Eye (tissue), 1 donor: Measurements from ENCODE around the gene LKAAEAR1.
"Not testable (repeated sequence)": the region's sequence is repeated elsewhere in the genome, so short reads cannot be mapped to it uniquely, and the experiment has no call there.

Source experiments
- DNase-seq: peaks from one replicate; pipeline ENCODE4 v3.0.0-alpha.2; 2015

LKAAEAR1 gene, protein sequence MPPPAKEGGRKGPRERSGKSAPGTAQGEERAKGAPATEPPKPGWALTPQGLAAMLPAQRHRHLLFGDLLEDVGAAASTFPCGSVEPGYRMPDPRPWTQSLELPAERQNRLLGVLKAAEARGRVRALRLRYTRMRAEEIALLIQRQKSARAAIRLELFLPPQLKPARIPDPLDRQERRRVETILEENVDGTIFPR

DNA sequence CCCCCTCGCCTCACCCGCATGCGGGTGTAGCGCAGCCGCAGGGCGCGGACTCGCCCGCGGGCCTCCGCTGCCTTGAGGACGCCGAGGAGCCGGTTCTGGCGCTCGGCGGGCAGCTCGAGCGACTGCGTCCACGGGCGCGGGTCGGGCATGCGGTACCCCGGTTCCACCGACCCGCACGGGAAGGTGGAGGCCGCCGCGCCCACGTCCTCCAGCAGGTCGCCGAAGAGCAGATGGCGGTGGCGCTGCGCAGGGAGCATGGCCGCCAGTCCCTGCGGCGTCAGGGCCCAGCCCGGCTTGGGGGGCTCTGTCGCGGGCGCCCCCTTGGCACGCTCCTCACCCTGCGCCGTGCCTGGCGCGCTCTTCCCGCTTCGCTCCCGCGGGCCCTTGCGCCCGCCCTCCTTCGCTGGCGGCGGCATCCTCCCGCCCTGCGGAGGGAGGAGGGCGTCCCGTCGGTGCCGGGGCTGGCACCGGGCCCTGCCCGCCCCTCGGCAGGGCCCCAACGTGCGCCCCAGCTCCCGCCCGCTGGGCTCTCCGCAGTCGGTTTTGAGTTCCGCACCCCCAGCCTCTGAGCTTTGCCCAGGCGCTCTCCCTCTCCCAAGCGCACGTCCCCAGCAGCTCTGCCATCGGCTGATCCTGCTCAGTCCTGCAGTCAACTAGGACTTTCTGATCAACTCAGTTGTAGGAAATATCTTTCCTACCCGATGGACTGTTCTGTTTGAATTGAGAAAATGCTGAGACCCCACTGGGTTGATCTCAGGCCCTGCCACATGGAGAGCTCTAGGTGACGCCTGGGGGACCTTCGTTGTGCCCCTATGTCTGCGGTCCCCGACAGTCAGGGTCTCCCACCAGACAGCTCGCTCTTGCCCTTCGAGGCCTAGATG lies at the start of gene LKAAEAR1:
Gene LKAAEAR1 (minus strand): TSS at position 595 of the 881 bp plus-strand sequence. CDS start 179 bp downstream, at position 416.
- DNase-seq = peak; percentile 64

DNA sequence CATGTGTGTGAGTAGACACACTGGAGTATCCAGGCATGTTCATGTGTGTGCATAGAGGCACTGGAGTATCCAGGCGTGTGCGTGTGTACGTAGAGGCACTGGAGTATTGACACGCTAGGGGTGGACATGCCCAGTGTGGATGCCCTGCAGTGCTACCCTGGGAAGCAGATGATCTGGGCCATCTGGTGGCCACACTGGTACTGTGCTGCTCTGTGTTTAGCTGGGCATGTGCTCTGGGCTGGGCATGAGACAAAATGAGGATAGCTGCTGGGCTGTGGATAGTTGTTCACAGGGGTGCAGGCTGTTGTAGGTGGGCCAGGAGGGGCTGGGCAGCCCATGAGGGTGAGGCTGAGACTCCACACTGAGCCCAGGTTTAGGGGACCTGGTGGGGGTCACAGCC lies 47.2 kb upstream of the LKAAEAR1 start:
- DNase-seq = no peak

DNA sequence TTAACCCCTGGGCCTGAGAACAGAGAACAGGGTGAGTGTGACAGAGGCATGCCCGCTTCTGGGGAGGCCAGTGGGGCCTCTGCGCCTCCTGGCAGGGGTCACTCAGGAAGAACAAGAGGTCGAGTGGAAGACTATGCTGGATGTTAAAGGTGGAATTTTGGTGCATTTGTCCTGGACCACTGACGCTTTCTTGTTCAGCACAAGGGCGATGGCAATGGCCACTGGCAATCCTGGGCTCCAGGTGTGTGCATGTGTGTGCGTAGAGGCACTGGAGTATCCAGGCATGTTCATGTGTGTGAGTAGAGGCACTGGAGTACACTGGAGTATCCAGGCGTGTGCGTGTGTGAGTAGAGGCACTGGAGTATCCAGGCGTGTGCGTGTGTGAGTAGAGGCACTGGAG lies 46.7 kb upstream of the LKAAEAR1 start:
- DNase-seq = no peak

DNA sequence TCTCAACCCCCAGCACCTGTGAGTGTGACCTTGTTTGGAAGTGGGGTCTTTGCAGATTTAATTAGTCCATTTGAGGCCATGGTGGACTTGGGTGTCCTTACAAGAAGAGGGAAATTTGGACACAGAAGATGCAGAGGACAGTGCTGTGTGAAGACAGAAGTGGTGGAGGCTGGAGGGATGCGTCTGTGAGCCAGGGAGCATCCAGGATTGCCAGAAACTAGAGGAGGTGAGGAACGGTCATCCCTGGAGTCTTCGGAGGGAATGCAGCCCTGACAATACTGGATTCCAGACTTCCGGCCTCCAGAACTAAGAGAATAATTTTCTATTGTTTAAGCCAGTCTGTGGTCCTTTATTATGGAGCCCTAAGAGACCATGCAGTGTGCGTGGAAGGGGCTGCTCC lies 46.1 kb upstream of the LKAAEAR1 start:
- DNase-seq = no peak

DNA sequence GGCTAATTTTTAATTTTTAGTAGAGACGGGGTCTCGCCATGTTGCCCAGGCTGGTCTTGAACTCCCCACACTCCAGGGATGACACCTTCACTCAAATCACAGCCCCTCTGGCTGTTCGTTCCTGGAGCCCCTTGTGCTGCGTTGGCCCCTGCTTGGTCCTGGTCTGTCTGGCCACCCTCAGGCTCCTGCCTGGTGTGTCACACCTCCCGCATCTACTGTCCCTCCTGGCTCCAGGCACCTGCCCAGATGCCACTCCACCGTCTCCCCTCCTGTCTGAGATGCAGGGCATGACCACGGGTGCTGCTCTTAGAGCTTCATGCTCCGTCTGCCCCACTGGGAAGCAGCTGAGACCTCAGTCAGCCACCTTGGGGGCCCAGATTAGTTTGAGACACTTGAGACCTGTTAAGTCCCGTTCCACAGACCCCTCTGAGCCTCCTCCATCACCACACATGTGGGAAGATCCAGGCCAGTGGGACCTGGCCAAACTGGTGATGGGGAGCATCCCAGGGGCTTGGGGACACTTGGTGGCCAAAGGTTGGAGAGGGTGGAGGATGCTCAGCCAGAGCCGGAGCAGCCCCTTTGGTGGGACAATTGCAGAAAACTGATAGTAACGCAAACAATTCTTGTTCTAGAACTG lies 45.1 kb upstream of the LKAAEAR1 start:
- DNase-seq = no peak

DNA sequence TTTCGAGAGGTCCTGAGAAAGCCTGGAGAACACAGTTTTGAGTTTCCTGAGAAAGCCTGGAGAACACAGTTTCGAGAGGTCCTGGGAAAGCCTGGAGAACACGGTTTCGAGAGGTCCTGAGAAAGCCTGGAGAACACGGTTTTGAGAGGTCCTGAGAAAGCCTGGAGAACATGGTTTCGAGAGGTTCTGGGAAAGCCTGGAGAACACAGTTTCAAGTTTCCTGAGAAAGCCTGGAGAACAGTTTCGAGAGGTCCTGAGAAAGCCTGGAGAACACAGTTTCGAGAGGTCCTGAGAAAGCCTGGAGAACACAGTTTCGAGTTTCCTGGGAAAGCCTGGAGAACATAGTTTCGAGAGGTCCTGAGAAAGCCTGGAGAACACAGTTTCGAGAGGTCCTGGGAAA lies 39.3 kb upstream of the LKAAEAR1 start:
- not testable (repeated sequence) for DNase-seq

DNA sequence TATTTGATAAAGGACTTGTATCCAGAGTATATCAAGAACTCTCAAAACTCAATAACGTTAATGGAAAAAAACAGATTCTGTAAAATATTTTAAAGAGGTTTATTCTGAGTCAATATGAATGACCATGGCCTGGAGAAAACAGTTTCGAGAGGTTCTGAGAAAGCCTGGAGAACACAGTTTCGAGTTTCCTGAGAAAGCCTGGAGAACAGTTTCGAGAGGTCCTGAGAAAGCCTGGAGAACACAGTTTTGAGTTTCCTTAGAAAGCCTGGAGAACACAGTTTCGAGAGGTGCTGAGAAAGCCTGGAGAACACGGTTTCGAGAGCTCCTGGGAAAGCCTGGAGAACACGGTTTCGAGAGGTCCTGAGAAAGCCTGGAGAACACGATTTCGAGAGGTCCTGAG lies 38.7 kb upstream of the LKAAEAR1 start:
- not testable (repeated sequence) for DNase-seq

DNA sequence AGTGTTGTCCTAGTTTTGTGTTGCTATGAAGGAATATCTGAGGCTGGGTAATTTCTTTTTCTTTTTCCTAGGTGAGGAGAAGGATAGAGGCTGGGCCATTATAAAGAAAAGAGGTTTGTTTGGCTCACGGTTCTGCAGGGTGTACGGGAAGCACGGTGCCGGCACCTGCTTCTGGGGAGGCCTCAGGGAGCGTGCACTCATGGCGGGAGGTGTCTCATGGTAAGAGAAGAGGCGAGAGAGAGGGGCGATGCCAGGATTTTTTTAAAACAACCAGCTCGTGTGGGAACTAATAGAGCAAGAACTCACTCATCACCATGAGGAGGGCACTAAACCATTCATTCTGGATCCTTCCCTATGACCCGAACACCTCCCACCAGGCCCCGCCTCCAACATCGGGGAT lies 37.4 kb upstream of the LKAAEAR1 start:
- no peak for DNase-seq

DNA sequence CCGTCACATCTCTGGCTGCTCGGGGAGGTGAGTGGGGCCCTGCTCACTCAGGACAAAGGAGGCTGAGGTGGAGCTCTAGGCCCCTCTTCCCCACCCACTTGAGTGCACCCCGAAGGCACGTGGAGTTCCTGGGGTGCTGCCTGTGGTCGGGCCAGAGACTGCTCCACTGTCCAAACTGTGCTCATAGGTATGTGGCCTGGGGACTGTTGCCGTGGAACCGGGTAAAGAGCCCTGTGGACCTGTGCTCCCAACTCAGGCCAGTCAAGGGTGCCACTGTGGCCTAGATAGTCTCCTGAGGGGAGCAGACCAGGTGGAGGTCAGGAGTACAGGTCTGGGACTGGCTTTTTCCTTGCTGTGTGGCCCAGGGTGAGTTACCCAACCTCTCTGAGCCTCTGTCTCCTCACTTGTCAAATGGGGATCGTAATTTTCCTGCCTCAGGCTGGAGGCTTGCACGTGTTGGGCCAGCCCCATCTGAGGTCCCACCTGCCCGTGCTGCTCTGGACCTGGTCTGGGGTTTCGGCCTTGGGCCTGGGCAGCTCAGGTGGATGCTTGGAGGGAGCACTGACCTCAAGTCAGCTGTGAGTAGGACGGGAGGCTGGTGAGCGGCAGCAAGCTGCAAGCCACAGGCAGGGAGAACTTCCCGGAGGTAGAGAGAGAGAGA lies 35.6 kb upstream of the LKAAEAR1 start:
- DNase-seq = no peak

DNA sequence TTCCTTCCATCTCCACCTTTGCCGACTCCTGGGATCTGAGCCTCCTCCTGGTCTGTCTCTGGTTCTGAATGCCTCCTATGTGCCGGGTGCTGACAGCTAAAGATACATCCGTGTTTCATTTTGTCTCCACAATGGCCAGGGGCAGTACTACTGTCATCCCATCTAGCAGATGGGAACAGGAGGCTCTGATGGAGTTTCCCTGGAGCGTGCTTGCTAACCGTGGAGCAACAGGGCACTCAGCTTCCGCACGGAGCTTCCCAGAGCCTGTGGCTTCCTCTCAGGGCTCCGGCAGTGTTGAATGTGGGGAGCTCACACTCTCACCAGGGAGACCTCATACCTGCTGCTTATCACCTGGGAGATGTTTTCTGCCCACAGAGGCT lies 35.1 kb upstream of the LKAAEAR1 start:
- no peak for DNase-seq

DNA sequence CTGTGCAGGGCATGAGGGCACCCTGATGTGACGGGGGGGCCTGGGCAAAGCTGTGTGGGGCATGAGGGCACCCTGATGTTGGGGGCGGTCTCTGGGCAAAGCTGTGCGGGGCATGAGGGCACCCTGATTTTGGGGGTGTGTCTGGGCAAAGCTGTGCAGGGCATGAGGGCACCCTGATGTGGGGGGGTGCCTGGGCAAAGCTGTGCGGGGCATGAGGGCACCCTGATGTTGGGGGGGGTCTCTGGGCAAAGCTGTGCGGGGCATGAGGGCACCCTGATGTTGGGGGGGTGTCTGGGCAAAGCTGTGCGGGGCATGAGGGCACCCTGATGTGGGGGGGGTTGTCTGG lies 33.2 kb upstream of the LKAAEAR1 start:
- not testable (repeated sequence) for DNase-seq

DNA sequence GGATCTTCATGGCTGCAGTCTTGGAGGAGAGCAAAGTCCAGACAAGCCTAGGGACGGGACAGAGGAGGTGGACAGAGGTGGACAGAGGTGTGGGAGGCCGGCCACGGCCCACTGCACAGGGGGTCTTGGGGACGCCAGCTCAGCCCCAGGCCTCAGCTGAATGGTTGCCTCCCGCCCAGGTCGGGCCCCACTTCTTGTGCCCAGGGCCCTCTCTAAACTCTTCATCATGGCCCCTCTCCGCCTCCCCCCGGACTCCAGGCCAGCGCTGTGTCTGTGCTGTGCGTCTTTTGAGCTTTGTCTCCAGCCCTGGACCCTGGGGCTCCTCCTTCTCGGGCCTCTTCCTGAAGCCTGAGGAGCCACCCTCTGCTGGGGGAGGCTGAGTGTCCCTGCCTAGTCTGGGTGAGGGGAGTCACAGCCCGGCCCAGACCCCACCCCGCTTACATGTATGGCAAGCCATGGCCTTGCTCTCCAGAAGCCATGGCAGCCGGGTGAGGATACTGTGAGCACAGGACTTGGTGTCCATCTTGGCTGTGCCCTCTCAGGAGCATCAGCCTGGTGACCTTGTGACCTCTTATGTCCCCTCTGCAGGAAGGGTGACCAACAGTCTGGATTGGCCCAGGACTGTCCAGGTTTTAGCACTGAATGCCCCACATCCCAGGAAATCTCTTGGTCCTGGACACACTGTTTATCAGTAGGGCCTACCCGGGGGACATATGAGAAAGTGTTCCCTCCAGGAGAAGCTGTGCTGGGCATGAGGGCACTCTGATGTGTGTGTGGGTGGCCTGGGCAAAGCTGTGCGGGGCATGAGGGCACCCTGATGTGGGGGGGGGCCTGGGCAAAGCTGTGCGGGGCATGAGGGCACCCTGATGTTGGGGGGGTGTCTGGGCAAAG lies 32.6 kb upstream of the LKAAEAR1 start:
- no peak for DNase-seq

DNA sequence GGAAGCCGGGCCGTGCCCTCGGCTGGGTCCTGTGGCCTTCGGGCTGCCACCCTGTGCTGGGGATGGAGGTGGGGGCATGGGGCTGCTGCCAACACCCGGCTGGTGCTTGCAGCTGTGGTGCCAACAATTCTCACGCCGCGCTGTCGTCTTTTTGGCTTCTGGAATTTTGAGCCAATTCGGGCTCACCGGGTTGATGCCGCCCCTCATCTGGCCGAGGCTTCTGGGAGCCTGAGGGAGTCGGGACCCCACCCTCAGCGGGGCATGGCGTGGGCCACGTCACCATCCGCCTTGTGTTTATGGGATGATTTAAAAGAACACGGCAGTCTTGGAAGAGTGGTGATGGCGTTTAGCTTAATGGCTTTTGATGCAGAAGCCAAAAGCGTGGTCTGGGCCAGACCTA lies 31.8 kb upstream of the LKAAEAR1 start:
- no peak for DNase-seq

DNA sequence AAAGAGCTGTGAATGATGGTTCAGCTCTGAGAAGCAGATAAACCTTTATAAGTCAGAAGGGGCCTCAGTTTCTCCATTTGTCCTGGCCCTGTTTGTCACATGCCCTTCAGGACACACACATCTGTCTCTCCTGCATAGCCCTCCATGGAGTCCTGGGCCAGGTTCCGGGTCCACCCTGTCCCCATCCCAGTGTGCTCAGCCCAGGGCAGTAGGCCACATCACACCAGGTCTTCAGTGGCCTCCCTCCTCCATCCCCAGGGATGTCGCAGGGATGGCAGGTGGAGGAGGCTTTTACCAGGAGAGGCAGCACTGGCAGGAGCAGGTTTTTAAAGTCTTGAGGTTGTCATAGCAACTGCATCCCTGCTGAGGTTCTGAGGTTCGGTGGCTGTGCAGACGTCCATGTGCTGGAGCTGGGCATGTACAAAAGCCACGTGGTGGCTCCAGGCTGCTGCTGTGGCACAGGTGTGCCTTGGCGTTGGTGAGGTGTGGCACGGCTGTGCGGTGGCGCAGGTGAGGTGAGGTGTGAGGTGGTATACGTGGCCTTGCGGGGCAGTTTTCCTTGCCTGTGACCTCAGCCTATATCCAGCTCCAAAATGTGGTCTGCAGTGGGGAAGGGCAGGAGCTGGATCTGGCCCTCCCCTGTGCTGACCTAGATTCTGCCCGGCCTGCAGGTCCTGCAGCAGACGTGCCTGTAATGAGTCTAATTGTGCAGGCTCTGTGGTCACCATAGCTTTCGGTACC lies 31.1 kb upstream of the LKAAEAR1 start:
- DNase-seq = no peak

DNA sequence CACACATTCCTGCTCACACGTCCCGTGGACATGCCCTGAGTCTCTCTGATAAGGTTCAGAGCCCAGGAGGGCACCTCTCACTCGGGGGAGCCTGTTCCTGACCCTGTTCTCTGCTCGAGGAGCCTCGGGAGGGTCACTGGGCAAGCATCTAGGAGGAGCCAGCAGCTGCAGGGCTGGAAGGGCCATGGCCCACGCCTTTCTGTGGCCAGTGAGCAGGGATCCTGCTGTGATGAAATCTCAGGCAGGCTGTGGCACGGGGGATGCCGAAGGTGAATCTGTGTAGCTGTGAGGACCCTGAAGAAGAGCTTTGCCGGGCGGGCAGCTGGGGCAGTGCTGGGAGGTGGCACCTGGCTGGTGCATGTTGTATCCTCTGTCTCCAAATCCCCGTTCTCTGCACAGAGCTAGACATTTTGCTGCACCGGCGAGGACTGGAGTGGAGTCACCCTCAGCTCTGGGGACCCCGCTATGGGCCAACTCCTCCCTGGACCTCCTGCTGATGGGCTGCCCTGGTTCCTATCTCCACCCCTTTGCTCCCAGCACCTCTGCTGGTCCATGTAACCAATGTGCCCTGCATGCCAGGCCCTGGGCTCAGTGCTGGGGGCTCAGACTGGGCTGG lies 30.3 kb upstream of the LKAAEAR1 start:
- no peak for DNase-seq

DNA sequence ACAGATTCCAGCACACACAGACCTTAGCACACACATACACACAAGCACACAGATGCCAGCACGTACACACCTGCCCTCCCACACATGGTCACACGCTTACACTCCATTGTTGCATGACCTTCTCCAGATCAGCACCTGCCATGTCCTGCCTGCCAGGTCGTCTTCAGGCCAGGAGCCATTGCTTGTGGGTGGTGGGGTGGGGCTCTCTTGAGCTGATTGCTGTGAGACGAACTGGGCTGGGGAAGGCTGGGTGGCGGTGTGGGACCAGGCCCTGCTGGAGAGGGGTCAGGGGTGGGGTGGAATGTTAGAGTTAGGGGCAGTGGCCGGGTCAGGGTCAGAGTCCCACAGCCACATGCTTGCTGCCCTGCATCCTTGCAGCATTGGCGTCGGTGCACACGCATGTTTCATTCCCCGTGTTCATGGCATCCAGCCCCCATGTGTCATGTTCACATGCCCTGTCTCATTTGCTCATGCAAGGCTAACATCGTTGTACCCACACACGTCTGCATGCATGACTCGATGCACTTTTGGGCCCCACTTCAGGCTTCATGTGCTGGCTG lies 29.7 kb upstream of the LKAAEAR1 start:
- no peak for DNase-seq

DNA sequence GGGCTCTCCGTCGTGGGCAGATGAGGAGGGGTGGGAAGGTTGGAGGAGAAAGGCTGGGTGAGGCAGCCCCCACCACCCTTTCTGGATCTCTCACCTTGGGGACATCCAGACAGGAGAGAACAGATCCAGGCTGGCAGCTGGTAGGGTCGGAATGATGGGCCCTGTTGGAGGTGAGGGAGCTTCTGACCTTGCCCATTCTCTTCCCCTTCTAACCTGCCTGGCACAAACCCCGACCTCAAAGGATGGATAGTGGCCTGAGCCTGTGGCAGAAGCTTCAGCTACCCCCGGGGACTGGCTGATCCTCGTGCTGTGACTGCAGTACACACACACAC lies 29.2 kb upstream of the LKAAEAR1 start:
- DNase-seq = no peak

DNA sequence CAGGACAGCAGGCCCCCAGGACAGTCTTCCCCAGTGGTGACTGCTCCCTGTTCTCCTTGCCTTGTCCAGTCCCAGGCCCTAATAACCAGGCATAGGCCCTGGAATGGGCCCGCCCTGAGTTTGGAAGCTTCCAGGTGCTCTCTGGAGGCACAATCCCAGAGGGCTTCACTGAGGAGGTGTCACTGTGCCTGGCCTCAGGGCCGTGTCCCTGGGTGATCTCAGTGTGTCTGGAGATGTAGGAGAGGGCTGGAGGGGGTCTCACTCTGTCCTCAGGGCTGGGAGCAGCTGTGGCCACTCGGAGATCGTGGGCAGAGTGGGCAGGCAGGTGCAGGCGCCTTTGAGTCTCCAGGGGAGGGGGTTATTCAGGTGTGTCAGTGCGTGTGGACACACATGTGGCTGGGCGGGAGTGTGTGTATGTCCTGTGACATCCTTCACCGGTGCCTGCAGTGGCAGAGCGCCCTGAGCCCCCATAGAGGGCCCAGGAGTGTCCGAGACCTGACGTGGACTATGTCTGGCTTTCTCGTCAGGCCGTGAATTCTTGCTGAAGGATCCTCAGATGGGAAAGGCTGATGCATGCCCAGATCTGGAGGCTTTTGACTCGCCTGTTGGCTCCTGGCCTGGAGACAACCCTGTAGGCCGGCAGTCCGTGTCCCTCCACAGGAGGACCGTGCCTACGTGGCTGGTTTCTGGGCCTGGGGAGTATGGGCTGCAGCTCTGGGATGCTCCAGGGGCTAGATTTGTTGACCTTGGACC lies 28.7 kb upstream of the LKAAEAR1 start:
- DNase-seq = no peak

DNA sequence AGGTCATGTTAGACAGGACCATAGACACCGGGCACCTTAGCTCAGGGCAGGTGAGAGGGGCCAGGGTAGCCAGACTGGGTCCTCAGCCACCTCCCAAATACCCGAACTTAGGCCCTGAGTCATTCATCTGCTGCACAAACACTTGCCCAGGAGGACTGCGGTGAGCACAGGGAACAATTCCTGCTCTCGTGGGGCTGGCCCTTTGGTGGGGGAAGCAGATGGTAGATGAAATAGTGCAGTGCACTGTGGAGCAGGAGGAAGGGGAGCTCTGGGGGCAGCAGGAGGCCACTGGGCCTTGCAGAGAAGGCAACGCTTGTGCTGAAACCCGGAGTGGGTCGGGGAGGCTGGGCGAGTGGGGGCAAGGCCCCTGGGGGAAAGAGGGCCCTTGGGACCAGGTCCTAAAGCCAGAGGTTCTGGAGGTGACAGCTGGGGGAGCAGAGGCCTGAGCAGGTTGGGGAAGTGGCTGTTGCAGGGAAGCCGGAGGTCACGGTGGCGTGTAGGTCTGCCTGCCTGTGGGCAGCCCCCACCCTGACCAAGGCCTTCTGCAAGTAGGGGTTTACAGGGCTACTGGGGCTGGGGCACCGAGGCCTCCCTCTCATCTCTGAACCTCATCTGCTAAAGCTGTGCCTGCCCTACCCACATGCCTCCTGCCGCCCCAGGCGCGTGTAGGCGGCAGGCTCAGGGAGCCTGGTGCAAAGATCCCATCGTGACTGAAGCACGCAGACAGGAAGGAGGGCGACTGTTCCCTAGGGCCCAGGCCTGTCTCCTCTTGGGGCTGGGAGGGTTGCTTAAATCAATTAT lies 27.8 kb upstream of the LKAAEAR1 start:
- DNase-seq = no peak
